HS-27A (cell line): ENCODE results near the gene TVP23C.
A peak's percentile ranks its signal among the peaks of the same experiment; 100 is the strongest.

ENCODE experiments used
- DNase-seq: peaks from one replicate; pipeline ENCODE4 v3.0.0-alpha.2; 2012; ENCODE audit warnings: low read depth, missing footprints

TVP23C gene

DNA sequence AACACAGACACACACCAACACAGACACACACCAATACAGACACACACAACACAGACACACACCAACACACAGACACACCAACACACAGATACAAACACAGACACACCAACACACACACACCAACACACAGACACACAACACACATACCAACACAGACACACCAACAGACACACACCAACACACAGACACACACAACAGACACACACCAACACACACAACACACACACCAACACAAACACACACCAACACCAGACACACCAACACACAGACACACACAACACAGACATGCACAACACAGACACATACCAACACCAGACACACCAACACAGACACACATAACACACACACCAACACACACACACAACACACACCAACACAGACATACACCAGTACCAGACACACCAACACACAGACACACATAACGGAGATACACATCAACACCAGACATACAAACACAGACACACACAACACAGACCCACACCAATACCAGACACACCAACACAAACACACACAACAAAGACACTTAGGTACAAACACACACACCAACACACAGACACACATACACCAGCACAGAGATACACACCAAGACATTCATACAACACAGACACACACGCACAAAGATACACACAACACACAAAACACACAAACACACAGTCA is 98.1 kb downstream of the TVP23C start:
- no peak for DNase-seq

GRCh38 chr17:15464231-15464985 is 98.9 kb downstream of the TVP23C start:
- DNase-seq: no peak

- peak; percentile 83 for DNase-seq
Observed at GRCh38 chr17:15462976-15463772, 100.1 kb downstream of the TVP23C start.

DNA sequence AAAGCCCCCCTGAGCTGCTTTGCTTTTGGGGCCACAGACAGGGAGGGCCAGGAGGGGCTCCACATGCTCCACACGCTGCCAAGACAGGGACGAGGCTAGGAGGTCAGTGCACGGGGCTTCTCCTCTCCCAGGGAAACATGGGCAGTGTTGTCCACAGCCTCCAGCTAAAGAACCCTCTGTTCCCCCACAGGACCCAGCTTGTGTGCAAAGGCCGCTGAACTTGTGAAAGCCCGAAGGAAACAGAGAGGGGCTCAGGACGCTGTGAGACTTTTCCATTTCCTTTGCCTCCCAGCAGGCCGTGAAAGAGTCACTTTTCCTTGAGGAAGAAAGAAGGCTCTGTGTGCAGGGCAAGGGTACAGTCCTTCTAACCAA is 105.6 kb downstream of the TVP23C start:
- DNase-seq: no peak

GRCh38 chr17:15456972-15457722 is 106.1 kb downstream of the TVP23C start:
- DNase-seq: peak; percentile 74

GRCh38 chr17:15456496-15456895 is 106.8 kb downstream of the TVP23C start:
- no peak for DNase-seq

GRCh38 chr17:15454346-15454745 is 108.9 kb downstream of the TVP23C start:
- DNase-seq: no peak

GRCh38 chr17:15453782-15454181 is 109.5 kb downstream of the TVP23C start:
- no peak for DNase-seq

DNA sequence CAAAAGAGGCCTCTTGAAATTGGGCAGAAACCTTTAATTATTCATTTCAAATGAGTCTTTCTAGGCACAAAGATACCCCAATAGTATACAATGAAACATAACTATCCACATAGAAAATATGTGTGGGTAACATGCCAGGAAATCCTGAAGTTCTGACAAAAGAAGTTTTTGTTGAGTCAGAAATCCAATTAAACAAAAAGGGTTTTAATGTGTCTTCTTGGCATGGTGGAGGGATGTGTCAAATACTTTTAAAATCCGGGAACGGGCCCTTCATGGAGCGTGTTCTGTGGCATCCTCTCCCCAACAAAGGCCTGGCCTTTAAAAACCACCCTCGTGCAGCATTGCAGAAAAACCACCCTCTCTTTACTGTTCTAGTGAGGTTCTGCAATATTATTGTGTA is 110.0 kb downstream of the TVP23C start:
- DNase-seq: no peak

DNA sequence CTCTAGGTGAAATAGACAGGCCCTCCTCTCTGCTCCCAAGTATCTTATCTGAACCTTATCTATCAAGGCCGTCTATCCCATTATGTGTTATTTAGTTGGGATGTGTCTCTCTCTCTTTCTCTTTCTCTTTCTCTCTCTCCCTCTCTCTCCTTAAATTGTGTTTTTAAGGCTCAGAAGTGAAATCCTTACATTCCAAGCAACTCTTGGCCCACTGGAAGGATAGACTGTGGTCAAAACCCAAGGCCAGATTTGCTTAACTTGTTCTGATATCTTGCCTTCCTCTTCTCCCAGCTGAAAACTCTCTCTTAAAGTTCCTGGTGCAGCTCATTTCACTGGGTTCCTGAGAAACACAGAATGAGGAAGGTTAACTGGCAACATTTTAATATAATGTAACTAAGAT is 110.5 kb downstream of the TVP23C start:
- no peak for DNase-seq
